HG03460 (cell line): ENCODE results near the gene USP30.
"Not testable (repeated sequence)": the region's sequence is repeated elsewhere in the genome, so short reads cannot be mapped to it uniquely, and the experiment has no call there.

ENCODE experiments used
- ATAC-seq: cut with Tn5 transposase; IDR thresholded peaks from one replicate; pipeline ENCODE4 v1.9.1; 2021; ENCODE audit not compliant: unreplicated experiment

USP30 gene

GRCh38 chr12:109052097-109052413 lies 321 bp upstream of the USP30 start:
- no peak for ATAC-seq

- ATAC-seq = peak; percentile 48
Measured at GRCh38 chr12:109053382-109054123, 1.2 kb downstream of the USP30 start.

GRCh38 chr12:109054124-109054513 lies 1.7 kb downstream of the USP30 start:
- ATAC-seq = not testable (repeated sequence)

- ATAC-seq = no peak
Measured at GRCh38 chr12:109054520-109054919, 2.1 kb downstream of the USP30 start.

GRCh38 chr12:109056891-109057290 lies 4.5 kb downstream of the USP30 start:
- no peak for ATAC-seq

- ATAC-seq = no peak
Measured at GRCh38 chr12:109057376-109057775, 5.0 kb downstream of the USP30 start.

- ATAC-seq = no peak
Measured at GRCh38 chr12:109058773-109059172, 6.4 kb downstream of the USP30 start.

- no peak for ATAC-seq
Measured at GRCh38 chr12:109064143-109064542, 11.8 kb downstream of the USP30 start.

- ATAC-seq = no peak
Measured at GRCh38 chr12:109065154-109065852, 12.9 kb downstream of the USP30 start.

- ATAC-seq = no peak
Measured at GRCh38 chr12:109065853-109066193, 13.4 kb downstream of the USP30 start.

GRCh38 chr12:109069307-109070271 lies 17.2 kb downstream of the USP30 start:
- no peak for ATAC-seq

GRCh38 chr12:109074866-109075265 lies 22.5 kb downstream of the USP30 start:
- no peak for ATAC-seq

GRCh38 chr12:109082751-109083150 lies 30.4 kb downstream of the USP30 start:
- ATAC-seq = no peak

- ATAC-seq = no peak
Measured at GRCh38 chr12:109084425-109084824, 32.0 kb downstream of the USP30 start.

- no peak for ATAC-seq
Measured at GRCh38 chr12:109085590-109085989, 33.2 kb downstream of the USP30 start.

- no peak for ATAC-seq
Measured at GRCh38 chr12:109087250-109087649, 34.9 kb downstream of the USP30 start.

GRCh38 chr12:109088818-109089217 lies 36.4 kb downstream of the USP30 start:
- ATAC-seq = no peak

GRCh38 chr12:109089683-109090082 lies 37.3 kb downstream of the USP30 start:
- no peak for ATAC-seq

GRCh38 chr12:109092497-109093021 lies 40.2 kb downstream of the USP30 start:
- no peak for ATAC-seq

- ATAC-seq = peak; percentile 61
Measured at GRCh38 chr12:109093022-109093918, 40.9 kb downstream of the USP30 start, which contains the start of gene ALKBH2. TSS of gene ALKBH2 (minus strand) at chr12:109093472. CDS start at chr12:109092786, 686 bp downstream.
